GM19468 (cell line): Measurements from ENCODE around the gene NLGN4Y.

Experiments used
- ATAC-seq: cut with Tn5 transposase; IDR thresholded peaks from one replicate; pipeline ENCODE4 v1.9.1; 2021; ENCODE audit warnings: mild to moderate bottlenecking, moderate library complexity, moderate number of reproducible peaks; ENCODE audit not compliant: unreplicated experiment; ENCODE audit errors: extremely low read depth

NLGN4Y gene

DNA sequence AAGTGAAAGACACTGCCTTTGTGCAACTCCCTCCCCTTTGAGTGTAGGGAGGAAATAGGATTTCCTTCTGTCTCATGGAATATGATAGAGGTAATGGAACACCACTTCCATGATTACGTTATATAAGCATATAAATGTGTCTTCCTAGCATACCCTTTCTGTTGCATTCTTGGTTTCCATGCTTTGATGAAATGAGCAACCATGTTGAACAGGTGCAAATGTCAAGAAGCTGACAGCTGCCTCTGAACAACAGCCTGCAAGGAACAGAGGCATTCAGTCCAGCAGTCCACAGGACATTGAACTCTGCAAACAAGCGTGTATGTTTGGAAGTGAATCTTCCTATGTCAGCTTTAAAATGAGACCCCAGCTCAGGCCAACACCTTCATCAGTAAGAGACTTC is 117.5 kb downstream of the NLGN4Y start:
- ATAC-seq = no peak

DNA sequence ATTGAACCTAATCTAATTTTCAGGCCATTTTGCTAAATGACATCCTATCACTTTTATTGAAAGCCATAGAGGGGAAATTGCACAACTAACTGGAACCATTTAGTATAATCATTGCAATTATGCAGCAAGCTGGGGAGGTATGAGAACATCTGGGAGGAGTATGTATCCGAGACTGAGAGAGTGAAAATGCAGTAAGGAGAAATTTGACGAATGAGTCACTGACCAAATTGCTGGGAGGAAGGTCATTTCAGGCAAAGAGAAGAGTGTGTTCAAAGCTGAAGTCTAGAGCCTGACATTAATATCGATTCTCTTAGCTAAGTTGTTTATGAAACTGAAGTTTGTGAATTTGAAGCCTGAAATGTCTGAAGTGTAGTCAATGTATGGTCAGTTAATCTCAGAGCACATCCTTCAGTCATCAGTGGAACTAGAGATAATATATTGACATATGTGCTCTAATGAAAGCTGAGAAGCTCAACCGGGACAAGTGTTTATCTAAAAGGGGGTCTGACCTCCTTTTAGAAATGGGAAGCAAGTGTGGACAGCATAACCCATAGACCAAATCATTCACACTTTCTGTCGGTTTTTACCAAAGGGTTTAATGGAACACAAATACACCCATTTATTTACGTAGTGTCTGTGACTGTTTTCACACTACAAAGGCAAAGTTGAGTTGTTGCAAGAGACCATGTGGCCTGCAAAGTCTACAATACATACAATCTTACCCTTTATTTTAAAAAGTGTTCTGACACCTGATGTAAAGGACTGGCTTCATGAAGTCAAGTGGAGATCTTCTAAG is 120.0 kb downstream of the NLGN4Y start:
- ATAC-seq = no peak

DNA sequence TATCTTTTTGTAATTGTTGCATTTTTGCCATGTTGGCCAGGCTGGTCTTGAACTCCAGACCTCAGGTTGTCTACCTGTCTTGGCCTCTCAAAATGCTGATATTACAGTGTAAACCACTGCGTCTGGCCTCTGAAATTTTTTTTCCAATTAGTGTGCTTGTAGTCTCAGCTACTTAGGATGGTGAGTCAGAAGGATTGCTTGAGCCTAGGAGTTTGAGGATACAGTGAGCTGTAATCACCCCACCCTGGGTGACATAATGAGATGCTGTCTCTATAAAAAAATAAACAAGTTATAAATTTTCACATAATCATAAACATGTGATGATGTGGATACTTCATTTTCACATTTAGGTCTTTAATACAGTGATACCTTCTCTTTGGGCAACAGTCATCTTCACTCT is 154.9 kb downstream of the NLGN4Y start:
- ATAC-seq = no peak

DNA sequence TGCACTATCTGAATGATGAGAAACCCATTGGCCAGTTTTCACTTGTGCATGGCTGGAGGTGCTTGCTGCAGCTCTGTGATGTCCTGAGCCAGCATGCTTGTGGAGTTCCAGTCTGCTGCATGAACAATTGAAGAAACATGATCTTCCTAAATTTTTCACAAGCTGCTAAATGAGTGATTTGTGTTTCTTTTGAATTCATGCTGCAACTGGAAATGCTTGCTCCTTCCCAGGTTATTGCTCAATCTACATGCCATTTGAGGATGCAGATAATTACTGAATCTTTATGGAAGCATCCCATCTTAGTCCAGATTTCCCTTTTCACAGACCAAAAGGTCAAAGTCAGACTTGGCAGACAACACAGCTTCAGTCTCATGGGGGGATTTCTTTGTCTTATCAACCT is 170.2 kb downstream of the NLGN4Y start:
- no peak for ATAC-seq

DNA sequence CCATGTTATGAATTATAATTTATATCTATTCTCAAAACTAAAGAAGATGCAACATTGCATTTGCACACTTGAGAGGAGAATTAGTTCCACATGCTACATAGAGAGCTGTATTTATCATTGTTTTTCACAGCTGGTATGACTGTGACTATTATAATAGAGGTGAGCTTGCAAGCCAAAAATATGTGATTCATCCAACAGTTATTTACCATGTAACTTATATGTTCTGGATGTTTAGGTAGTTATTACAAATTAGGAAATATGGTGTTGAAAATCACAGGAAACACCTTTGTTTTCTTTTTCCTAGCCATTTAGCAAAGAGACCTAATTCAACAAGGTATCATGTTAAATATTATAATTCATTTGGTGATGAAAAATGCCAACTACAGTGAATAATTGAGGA is 183.8 kb downstream of the NLGN4Y start:
- no peak for ATAC-seq

DNA sequence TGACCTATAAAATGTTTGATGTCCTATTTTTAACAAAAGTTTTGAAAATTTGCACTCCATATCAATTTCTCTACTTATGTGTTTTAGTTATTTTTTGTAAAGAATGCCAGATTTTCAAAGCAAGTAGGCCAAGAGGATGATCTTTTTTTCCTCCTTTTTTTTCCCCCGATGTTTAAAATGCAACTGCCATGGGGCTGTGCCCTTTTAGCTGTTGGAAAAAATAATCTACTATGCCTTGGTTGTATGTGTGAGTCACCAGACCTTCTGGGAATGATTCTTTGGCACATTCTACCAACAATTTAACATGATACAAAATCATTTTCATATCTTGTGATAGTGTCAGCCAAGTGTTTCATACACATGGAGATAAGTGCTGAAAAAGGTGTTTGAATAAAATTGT is 217.3 kb downstream of the NLGN4Y start:
- no peak for ATAC-seq

DNA sequence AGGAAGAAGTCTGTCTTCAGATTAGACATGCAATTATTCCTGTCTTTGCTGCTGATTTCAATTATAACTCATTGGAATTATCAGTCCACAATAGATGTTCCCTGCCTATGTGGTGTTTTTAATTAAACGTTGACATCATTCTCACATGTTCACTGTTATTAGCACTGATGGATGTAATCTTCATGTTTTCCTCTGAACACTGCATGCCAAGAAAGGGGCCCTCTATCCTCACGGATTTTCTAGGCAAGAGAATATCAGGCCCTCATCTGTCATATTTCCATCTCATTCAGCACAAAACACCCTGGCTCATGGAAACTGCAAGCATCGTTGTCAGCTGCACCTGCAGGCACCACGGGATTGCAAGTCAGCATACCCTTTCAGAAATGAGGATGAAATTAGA is 224.0 kb downstream of the NLGN4Y start:
- no peak for ATAC-seq

DNA sequence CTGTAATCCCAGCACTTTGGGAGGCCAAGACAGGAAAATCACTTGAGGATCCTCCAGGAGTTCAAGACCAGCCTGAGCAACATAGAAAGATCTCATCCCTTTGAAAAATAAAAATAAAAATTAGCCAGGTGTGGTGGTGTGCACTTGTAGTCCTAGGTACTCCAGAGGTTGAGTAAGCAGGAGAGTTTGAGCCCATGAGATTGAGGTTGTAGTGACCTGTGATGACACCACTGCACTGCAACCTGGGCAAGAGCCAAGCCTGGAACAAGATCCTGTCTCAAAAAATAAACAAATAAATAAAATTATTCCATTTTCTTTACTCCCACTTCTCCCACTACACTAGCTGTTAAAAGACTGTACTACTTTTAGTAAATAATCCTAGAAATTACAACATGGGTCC is 231.2 kb downstream of the NLGN4Y start:
- ATAC-seq = no peak

DNA sequence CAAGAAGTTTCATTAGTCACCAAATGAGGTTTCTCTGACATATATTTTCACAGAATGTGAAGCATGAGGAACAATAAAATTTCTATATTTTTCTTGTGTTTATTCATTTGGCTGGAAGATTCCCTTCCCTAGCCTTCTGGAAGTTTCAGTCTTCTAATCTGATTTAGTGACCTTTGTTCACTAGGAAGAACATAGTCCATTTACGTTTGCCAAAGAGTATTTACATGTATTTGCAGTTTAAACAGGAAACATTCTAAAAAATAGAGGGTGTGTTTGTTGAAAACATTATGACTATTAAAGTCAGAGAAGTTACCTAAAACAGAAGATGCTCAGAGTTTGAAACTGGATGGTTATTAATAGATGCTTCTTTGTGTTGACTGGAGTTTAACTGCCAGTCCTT is 238.6 kb downstream of the NLGN4Y start:
- no peak for ATAC-seq

DNA sequence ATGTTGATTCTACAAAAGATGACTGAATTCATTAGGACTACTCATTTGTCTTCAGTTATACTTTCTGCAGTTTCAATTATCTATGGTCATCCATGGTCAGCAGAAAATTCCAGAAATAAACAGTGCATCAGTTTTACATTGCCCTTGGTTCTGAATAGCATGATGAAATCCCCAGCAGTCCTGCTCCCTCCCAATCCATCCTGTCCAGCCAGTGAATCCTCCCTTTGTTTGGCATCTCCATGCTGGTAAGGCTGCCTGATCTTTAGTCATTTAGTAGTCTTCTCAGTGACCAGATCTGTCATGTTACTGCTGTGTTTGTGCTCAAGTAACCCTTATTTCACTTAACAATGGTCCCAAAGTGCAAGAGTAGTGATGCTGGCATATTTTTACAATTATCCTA is 239.3 kb downstream of the NLGN4Y start:
- no peak for ATAC-seq

DNA sequence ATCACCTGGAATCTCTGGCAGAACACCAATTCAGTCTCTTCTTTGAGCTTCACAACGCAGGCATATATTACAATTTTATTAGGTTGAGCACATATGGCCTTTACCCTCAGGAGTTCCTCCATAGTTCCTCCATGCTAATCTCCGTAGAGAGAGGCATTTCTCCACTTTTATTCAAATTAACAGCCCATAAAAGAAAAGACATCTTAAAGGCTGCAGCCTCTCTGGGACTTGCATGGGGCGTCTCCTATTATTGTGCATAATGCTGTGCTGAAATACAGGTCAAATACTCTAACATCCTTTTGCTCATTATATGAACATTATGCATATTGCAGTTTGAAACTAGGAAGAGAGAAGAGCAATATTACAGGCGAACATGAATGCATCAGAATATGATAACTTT is 253.9 kb downstream of the NLGN4Y start:
- no peak for ATAC-seq

DNA sequence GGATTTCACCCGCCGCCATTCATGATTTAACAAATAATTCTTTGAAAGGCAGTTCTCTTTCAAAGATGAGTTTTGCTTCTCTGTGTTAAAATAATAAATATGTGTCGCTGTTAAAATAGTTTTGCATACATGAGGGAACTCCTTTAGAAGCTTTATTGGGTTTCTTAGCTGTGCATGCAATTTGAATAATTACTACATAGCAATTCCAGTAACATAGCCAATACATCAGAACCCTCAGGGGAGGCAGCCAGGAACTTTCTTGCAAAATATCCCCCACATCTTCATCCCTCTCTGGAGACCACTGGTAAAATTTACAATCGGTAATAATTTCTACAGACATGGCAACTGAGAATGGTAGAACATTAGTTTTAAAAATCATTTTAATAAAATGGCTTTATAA is 268.8 kb downstream of the NLGN4Y start:
- no peak for ATAC-seq

DNA sequence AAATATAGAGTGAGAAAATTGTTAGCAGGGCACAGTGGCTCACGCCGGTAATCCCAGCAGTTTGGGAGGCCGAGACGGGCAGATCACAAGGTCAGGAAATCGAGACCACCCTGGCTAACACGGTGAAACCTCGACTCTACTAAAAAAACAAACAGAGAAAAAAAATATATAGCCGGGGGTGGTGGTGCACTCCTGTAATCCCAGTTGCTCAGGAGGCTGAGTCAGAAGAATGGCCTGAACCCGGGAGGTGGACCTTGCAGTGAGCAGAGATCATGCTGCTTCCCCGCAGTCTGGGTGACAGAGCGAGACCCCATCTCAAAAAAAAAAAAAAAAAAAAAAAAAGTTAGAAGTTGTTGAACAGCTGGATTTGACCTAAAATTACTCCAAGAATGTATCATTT is 269.3 kb downstream of the NLGN4Y start:
- ATAC-seq = no peak

DNA sequence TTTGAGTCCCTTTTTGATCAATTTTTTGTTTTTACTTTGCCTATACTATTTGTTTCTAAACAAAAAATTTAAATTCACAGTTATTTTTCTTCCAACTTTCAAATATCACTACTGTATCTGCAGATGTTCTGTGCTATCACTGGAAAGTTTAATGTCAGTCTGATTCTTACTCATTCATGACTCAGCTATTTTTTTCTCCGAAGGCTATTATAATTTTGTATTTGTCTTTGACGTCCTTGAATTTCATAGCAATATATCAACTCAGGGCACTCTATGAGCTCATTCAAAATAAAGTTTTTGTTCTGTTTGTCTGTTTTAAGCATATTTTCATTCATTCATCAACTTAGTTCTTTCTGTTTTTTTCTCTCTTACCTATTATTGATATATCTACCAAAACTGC is 273.7 kb downstream of the NLGN4Y start:
- no peak for ATAC-seq

DNA sequence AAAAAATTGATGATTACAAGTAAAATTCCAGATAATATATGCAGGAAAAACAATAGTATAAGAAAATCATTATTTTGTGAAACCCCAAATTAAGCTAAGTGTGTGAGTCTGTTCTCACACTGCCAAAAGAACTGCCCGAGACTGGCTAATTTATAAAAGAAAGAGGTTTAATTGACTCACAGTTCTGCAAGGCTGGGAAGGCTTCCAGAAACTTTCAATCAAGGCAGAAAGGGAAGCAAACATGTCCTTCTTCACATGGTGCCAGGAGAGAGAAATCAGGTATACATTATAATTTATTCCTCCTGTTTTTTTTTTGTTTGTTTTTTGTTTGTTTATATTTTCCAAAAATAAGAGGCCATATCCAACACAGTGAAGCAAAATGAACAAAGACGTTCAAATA is 276.8 kb downstream of the NLGN4Y start:
- no peak for ATAC-seq

DNA sequence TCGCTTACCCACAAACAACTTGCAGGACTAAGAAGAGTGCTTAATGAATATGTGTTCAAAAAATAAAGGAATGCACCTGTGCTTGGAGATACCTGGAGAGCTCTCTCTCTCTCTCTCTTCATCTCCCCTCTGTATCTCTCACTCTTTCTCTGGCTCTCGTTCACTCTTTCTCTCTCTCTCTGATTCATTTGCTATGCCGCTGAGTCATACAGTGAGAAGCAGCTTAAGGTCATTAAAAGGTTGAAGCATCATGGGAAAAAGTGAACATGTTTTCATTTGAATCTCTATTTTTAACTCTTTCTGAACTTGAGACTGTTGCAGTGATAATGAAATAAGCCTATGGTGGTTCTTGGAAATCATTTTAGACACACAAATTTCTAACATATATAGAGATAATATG is 277.8 kb downstream of the NLGN4Y start:
- no peak for ATAC-seq

DNA sequence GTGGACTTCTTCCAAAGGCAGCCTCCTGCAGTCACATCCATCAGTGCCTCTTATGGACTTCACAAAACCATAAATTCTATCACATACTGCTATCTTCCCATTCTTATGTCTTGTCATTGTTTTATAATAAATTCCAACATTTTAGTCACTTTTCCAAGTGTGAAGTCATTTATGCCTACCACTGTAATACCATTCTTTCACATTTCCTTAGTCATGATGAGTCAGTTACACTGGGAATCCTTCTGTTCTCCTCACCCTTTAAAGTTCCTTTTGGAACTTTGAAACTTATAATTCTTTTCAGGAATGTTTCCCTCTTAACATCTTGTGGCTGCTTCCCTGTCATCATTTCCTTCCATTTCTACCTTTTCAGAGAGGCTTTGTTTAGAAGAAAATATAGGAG is 279.7 kb downstream of the NLGN4Y start:
- no peak for ATAC-seq

DNA sequence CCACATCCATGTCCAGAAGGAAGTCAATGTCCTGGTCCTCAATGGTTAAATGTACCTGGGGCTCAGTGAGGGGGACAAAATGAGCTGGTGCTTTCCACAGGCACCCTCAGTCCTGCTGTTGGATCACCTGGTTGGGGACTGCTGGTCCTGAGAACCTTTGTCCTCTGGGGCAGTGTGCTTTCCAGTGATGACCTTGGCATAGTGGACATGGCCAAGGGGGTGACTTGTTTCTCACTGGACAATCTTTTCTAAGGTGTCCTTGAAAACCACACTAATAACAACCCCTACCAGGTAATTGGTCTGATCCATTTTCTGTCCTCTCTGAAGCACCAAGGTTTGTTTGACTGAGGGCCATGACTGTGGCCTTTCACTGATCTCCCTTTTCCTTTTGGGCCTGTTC is 294.1 kb downstream of the NLGN4Y start:
- ATAC-seq = no peak

DNA sequence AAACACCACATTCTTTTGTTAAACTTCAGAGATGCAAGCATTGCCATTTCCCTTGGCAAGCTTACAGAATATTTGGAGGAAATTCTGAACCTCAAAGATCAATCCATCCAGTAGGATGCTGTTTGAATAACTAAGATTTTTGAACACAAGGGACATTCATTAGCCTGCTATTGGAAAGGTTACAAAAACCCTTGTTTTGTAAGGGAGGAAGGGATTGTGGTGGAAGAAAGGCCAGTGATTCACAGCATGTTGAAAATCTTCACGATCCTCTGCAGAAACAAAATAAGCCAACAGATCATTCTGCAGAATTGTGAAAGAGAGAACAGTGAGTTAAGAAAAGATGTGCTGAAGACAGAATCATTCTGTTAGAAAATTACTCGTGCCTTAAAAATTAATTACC is 297.9 kb downstream of the NLGN4Y start:
- ATAC-seq = no peak

DNA sequence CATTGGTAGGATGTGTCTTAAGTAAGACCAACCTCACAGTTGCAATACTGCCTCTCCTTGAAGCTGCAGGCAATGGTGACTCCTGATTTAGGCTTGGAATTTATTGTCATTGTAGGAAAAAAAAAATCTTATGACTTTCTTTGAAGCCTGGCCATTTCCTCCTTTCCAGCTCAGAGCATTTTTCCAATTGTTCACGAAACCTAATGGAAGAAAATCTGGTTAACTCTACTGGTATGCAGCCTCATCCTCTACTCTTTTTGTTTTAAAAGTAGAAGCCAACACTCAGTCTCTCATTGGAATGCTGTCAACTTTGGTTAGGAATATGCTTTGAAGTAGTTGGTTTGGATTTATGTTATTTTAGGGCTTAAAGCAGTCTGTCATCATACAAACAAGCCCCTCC is 298.6 kb downstream of the NLGN4Y start:
- no peak for ATAC-seq

DNA sequence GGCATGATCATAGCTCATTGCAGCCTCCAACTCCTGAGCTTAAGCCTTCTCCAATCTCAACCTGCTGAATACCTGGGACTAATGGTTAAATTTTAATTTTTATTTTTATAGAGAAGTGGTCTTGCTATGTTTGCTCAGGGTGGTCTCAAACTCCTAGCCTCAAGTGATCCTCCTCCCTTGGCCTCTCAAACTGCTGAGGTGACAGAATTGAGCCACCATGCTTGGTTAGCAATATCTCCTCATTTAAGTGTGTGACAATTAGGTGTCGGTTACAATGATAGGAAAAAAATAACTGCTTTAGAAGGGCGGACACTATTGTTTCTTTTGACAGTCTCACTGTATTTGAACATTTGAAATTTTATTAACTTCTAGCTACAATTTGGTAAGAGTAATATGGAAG is 300.3 kb downstream of the NLGN4Y start:
- ATAC-seq = no peak

DNA sequence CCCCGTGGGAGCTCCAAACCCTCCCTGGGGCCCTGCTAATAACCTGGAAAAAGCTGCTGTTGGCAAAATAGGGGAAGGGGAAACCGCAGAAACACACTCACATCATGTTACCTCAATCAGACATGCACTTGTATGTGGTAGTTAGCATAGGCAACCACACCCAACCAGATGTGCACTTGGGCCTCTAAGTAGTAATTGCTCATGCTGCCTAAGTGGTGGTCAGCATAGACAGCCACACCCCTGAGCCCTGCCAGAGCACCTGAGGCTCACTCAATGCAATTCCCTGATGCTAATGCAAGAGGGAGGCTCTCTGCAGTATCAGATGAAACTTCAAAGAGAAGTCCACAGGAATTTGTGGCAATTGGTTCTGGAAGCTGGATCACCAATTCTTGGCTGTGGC is 301.4 kb downstream of the NLGN4Y start:
- no peak for ATAC-seq

DNA sequence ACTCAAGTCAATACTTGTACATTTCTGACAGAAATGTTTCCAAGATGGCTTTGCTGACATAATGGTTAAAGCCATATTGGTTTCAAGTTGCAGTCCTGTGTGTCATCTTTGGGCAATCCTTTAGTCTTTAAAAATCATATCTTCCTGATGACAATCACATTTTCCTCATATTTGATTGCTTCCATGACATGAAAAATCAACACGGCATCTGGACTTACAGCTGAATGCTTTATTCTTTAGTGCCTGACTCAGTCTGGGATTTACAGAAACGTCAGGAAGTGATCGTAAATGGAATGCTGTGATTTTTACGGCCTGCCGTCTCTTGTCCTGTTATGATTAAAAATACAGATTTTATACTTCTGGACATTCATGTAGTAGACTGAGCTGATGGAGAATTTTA is 304.2 kb downstream of the NLGN4Y start:
- ATAC-seq = no peak
